Activated naive CD8-positive, alpha-beta T cell treated with anti-CD3 and anti-CD28 coated beads, Interleukin-2, amount 50 U/mL, for 24 hours (primary cell): ENCODE results near the gene ANKRD37.
A peak's percentile ranks its signal among the peaks of the same experiment; 100 is the strongest.
"Not testable (repeated sequence)": the region's sequence is repeated elsewhere in the genome, so short reads cannot be mapped to it uniquely, and the experiment has no call there.

Experiments used
- ATAC-seq: fragments of 150-1000 bp; cut with Tn5 transposase; one replicate; pipeline ENCODE4 v1.10.0; 2021
- DNase-seq: peaks from one replicate; pipeline ENCODE4 v3.0.0; 2021
- H3K27ac Mint-ChIP-seq: one replicate; pipeline ENCODE4 v1.8.0; 2021; ENCODE audit warnings: mild to moderate bottlenecking, mixed read lengths
- H3K27me3 Mint-ChIP-seq: one replicate; pipeline ENCODE4 v1.8.0; 2021; ENCODE audit warnings: mixed read lengths
- H3K36me3 Mint-ChIP-seq: one replicate; pipeline ENCODE4 v1.8.0; 2021; ENCODE audit warnings: low read depth, mixed read lengths
- H3K4me1 Mint-ChIP-seq: one replicate; pipeline ENCODE4 v1.8.0; 2021; ENCODE audit warnings: mixed read lengths
- H3K4me3 Mint-ChIP-seq: one replicate; pipeline ENCODE4 v1.8.0; 2021; ENCODE audit warnings: mild to moderate bottlenecking, moderate library complexity, mixed read lengths
- H3K9me3 Mint-ChIP-seq: one replicate; pipeline ENCODE4 v1.8.0; 2021; ENCODE audit warnings: mixed read lengths

Gene ANKRD37

GRCh38 chr4:185396724-185397385 lies at the start of gene ANKRD37:
Gene ANKRD37, plus strand, starts transcription at chr4:185396841. Its CDS starts 83 bp downstream, at chr4:185396924.
- Mint-ChIP-seq H3K9me3 (no peaks in the 10 kb centered on the region), H3K27ac (peak within 1 kb of the TSS; percentile 97), H3K4me1 (peaks cover 41% of the 10 kb centered on the region), H3K36me3 (peaks cover 16% of the 10 kb centered on the region), H3K4me3 (peak within 1 kb of the TSS; percentile 91), H3K27me3 (no peaks in the 10 kb centered on the region)
- ATAC-seq (no peak), DNase-seq (no peak)

GRCh38 chr4:185346975-185347601 lies 49.6 kb upstream of the ANKRD37 start:
- DNase-seq (no peak), ATAC-seq (no peak)
- Mint-ChIP-seq H3K4me1 (peaks cover 27% of the 10 kb centered on the region), H3K36me3 (peaks cover 41% of the 10 kb centered on the region), H3K4me3 (no peak overlapping the region), H3K9me3 (no peaks in the 10 kb centered on the region), H3K27ac (no peak overlapping the region), H3K27me3 (no peaks in the 10 kb centered on the region)

- Mint-ChIP-seq H3K27me3 (no peaks in the 10 kb centered on the region), H3K4me1 (no peaks in the 10 kb centered on the region), H3K36me3 (peaks cover 38% of the 10 kb centered on the region), H3K9me3 (no peaks in the 10 kb centered on the region), H3K4me3 (no peak overlapping the region), H3K27ac (no peak overlapping the region)
- ATAC-seq (no peak), DNase-seq (no peak)
These were observed 45.0 kb upstream of the ANKRD37 start for GRCh38 chr4:185351691-185352090.

GRCh38 chr4:185352202-185352601 lies 44.4 kb upstream of the ANKRD37 start:
- H3K4me1 Mint-ChIP-seq = peaks cover 3% of the 10 kb centered on the region
- ATAC-seq (no peak), DNase-seq (no peak)
- H3K36me3 Mint-ChIP-seq = peaks cover 34% of the 10 kb centered on the region
- no peak overlapping the region for H3K4me3 Mint-ChIP-seq
- no peaks in the 10 kb centered on the region for H3K9me3 Mint-ChIP-seq
- H3K27ac Mint-ChIP-seq = no peak overlapping the region
- no peaks in the 10 kb centered on the region for H3K27me3 Mint-ChIP-seq

GRCh38 chr4:185352741-185353140 lies 43.9 kb upstream of the ANKRD37 start:
- H3K27me3 Mint-ChIP-seq = no peaks in the 10 kb centered on the region
- no peak overlapping the region for H3K27ac Mint-ChIP-seq
- ATAC-seq = no peak
- H3K9me3 Mint-ChIP-seq = no peaks in the 10 kb centered on the region
- DNase-seq = no peak
- H3K4me1 Mint-ChIP-seq = peaks cover 8% of the 10 kb centered on the region
- peaks cover 33% of the 10 kb centered on the region for H3K36me3 Mint-ChIP-seq
- no peak overlapping the region for H3K4me3 Mint-ChIP-seq

GRCh38 chr4:185357211-185357610 lies 39.4 kb upstream of the ANKRD37 start:
- DNase-seq = no peak

GRCh38 chr4:185357733-185358440 lies 38.8 kb upstream of the ANKRD37 start:
- ATAC-seq (no peak), DNase-seq (no peak)
- Mint-ChIP-seq H3K36me3 (peaks cover 16% of the 10 kb centered on the region), H3K27me3 (no peaks in the 10 kb centered on the region), H3K4me1 (peaks cover 8% of the 10 kb centered on the region), H3K9me3 (no peaks in the 10 kb centered on the region), H3K27ac (peak overlapping the region; percentile 8), H3K4me3 (no peak overlapping the region)

More at GRCh38 chr4:185357211-185357610, 39.4 kb upstream of the ANKRD37 start:
- peak overlapping the region; percentile 8 for H3K27ac Mint-ChIP-seq
- ATAC-seq = no peak
- peaks cover 8% of the 10 kb centered on the region for H3K4me1 Mint-ChIP-seq
- no peaks in the 10 kb centered on the region for H3K9me3 Mint-ChIP-seq
- H3K4me3 Mint-ChIP-seq = no peak overlapping the region
- H3K36me3 Mint-ChIP-seq = peaks cover 19% of the 10 kb centered on the region
- no peaks in the 10 kb centered on the region for H3K27me3 Mint-ChIP-seq

- Mint-ChIP-seq H3K4me3 (no peak overlapping the region), H3K36me3 (peaks cover 13% of the 10 kb centered on the region), H3K27ac (no peak overlapping the region), H3K9me3 (no peaks in the 10 kb centered on the region), H3K27me3 (no peaks in the 10 kb centered on the region), H3K4me1 (peaks cover 8% of the 10 kb centered on the region)
- DNase-seq = no peak
- no peak for ATAC-seq
These were observed 38.1 kb upstream of the ANKRD37 start for GRCh38 chr4:185358514-185358913.

- Mint-ChIP-seq H3K27me3 (no peaks in the 10 kb centered on the region), H3K4me1 (peaks cover 8% of the 10 kb centered on the region), H3K27ac (no peak overlapping the region), H3K9me3 (no peaks in the 10 kb centered on the region), H3K36me3 (peaks cover 12% of the 10 kb centered on the region), H3K4me3 (no peak overlapping the region)
- DNase-seq (no peak), ATAC-seq (no peak)
These were observed 37.7 kb upstream of the ANKRD37 start for GRCh38 chr4:185358959-185359358.

- H3K4me3 Mint-ChIP-seq = no peak overlapping the region
- H3K36me3 Mint-ChIP-seq = peaks cover 12% of the 10 kb centered on the region
- H3K9me3 Mint-ChIP-seq = no peaks in the 10 kb centered on the region
- no peak overlapping the region for H3K27ac Mint-ChIP-seq
- peaks cover 8% of the 10 kb centered on the region for H3K4me1 Mint-ChIP-seq
- no peaks in the 10 kb centered on the region for H3K27me3 Mint-ChIP-seq
- ATAC-seq (no peak), DNase-seq (no peak)
These were observed 36.7 kb upstream of the ANKRD37 start for GRCh38 chr4:185359767-185360446.

- H3K9me3 Mint-ChIP-seq = no peaks in the 10 kb centered on the region
- peaks cover 8% of the 10 kb centered on the region for H3K4me1 Mint-ChIP-seq
- no peaks in the 10 kb centered on the region for H3K27me3 Mint-ChIP-seq
- no peak overlapping the region for H3K27ac Mint-ChIP-seq
- no peak overlapping the region for H3K4me3 Mint-ChIP-seq
- ATAC-seq = no peak
- peaks cover 8% of the 10 kb centered on the region for H3K36me3 Mint-ChIP-seq
- DNase-seq = no peak
These were observed 34.8 kb upstream of the ANKRD37 start for GRCh38 chr4:185361872-185362271.

GRCh38 chr4:185362570-185362969 lies 34.1 kb upstream of the ANKRD37 start:
- not testable (repeated sequence) for H3K4me1 Mint-ChIP-seq, H3K27ac Mint-ChIP-seq, H3K9me3 Mint-ChIP-seq, H3K4me3 Mint-ChIP-seq, DNase-seq, H3K27me3 Mint-ChIP-seq, ATAC-seq, H3K36me3 Mint-ChIP-seq

GRCh38 chr4:185363251-185363650 lies 33.4 kb upstream of the ANKRD37 start:
- Mint-ChIP-seq H3K4me1 (no peaks in the 10 kb centered on the region), H3K9me3 (no peaks in the 10 kb centered on the region), H3K36me3 (peaks cover 9% of the 10 kb centered on the region), H3K4me3 (no peak overlapping the region), H3K27me3 (no peaks in the 10 kb centered on the region), H3K27ac (no peak overlapping the region)
- ATAC-seq = no peak
- DNase-seq = no peak

- H3K4me1 Mint-ChIP-seq = no peaks in the 10 kb centered on the region
- no peak overlapping the region for H3K4me3 Mint-ChIP-seq
- H3K27ac Mint-ChIP-seq = no peak overlapping the region
- H3K9me3 Mint-ChIP-seq = no peaks in the 10 kb centered on the region
- DNase-seq = no peak
- peaks cover 7% of the 10 kb centered on the region for H3K36me3 Mint-ChIP-seq
- ATAC-seq = no peak
- H3K27me3 Mint-ChIP-seq = no peaks in the 10 kb centered on the region
These were observed 31.8 kb upstream of the ANKRD37 start for GRCh38 chr4:185364886-185365285.
